Jurkat, Clone E6-1 (cell line): Measurements from ENCODE around the gene PRKACG.
"Not testable (repeated sequence)": the region's sequence is repeated elsewhere in the genome, so short reads cannot be mapped to it uniquely, and the experiment has no call there.

Source experiments
- DNase-seq: peaks from one replicate; pipeline ENCODE4 v3.0.0-alpha.2; 2011; ENCODE audit warnings: low read depth, low spot score
- H3K4me3 ChIP-seq: 2 replicates; pipeline ENCODE4 v1.5.1; 2011; ENCODE audit warnings: mild to moderate bottlenecking, low read length, control low read depth, moderate library complexity

Gene PRKACG

DNA sequence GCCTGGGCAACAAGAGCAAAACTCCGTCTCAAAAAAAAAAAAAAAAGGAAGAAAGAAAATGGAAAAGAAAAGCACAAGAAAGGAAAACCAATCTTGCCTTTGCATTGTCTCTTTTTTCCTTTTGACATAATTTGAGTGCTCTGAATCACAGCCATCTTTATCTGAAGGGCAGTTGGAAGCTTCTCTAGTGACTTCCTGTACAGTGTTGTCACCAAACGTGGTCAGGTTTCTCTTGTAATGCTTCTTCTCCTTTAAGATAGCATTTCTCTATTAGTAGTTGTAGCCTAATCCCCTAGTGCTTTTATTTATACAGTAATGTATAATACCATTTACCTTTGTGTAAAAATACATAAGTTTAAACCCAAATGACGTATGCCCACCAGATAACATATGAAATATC is 18.1 kb downstream of the PRKACG start:
- DNase-seq = no peak
- H3K4me3 ChIP-seq = no peak overlapping the region

DNA sequence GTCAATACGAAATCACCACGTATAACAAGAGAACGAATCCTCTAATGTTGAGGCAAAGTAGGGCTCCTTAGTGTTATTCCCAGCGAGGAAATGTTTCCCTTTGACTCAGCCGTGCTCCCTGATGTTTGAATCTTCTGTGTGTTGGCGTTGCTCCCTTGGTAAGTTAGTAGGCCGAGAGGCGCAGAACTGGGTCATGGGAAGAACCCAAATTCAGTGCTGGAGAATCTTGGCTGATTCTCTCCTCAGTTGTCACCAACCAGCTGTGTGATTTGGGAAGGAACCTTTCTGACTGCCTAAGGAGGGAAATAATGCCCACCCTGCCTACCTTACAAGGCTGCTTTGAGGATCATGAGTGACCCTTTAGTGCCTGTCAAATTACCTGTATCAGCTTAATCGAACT is 22.5 kb downstream of the PRKACG start:
- DNase-seq = no peak
- no peak overlapping the region for H3K4me3 ChIP-seq

DNA sequence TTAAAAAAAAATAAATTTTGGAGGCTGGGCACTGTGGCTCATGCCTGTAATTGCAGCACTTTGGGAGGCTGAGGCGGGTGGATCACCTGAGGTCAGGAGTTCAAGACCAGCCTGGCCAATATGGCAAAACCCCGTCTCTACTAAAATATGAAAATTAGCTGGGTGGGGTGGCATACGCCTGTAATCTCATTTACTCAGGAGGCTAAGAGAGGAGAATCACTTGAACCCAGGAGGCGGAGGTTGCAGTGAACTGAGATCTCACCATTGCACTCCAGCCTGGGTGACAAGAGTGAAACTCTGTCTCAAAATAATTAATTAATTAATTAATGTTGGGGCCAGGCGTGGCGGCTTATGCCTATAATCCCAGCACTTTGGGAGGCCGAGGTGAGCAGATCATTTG is 27.0 kb downstream of the PRKACG start:
- not testable (repeated sequence) for DNase-seq, H3K4me3 ChIP-seq

DNA sequence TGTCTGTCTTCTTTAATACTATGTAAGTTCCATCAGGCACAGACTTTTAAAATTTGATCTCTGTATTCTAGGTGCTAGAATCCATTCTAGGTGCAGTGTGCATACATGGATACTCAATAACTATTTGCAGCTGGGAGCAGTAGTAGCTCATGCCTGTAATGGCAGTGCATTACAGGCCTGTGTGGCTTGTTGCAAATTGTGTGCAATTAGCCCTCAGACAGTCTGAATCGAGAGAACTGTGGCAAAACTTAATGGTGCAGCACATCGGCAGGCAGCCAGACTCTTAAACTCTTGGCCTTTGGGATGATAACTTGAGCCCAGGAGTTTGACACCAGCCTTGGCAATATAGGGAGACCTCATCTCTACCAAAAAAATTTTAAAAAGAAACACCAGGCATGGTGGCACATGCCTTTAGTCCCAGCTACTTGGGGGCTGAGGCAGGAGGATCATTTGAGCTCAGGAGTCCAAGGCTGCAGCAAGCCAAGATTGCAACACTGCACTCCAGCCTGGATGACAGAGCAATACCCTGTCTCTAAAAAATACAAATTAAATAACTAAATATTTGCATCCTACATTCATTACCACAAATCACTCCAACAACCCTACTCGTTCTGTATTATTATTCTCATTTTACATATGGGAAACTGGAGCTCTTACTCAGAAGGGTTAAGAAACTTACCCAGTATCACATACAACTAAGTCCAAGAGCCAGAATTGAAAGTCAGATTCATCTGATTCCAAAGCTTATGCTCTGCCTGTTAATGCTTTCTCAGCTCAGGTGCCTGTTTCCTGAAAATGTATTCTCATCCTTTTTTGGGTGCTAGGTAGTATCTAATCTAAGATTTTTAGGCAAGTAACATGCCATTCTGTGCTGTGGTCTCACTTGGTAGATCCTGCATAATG is 30.1 kb downstream of the PRKACG start:
- H3K4me3 ChIP-seq = no peak overlapping the region
- no peak for DNase-seq

DNA sequence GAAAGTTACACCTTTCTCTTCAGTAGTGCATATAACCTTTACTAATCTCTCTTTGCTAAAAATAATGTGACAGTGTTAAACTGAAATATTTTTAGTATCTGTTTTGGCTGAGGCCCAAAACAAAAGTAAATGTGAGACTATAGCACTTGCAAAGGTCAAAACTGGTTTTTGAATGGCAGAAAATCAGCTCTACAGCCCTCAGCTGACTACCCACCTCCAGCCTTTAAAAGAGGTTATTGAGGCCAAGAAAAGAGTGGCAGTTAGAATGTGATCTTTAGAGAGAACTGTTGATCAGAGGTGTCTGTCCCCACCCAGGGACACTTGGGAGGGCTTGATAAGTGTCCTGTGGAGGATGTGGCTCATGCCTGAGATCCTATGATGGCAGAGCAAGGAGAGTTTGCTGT is 30.9 kb downstream of the PRKACG start:
- H3K4me3 ChIP-seq = no peak overlapping the region
- no peak for DNase-seq

DNA sequence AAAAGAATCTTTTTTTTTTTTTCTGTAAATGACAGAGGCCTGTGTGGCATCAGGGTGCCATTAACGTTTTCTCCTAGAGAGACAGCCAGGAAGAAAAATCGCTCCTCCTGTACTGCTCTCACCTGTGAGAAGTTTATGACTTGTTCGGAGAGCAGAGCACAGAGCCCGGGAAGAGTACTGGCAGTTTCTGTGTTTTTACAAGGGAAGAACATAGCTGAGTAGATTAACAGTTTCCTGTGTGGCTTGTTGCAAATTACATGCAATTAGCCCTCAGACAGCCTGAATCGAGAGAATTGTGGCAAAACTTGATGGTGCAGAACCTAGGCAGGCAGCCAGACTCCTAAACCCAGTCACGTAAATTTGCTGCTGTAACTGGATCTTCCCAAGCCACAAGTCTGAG is 32.1 kb downstream of the PRKACG start:
- peak; percentile 76 for DNase-seq
- peak overlapping the region; percentile 15; the same call in 1 of the 2 replicates for H3K4me3 ChIP-seq

DNA sequence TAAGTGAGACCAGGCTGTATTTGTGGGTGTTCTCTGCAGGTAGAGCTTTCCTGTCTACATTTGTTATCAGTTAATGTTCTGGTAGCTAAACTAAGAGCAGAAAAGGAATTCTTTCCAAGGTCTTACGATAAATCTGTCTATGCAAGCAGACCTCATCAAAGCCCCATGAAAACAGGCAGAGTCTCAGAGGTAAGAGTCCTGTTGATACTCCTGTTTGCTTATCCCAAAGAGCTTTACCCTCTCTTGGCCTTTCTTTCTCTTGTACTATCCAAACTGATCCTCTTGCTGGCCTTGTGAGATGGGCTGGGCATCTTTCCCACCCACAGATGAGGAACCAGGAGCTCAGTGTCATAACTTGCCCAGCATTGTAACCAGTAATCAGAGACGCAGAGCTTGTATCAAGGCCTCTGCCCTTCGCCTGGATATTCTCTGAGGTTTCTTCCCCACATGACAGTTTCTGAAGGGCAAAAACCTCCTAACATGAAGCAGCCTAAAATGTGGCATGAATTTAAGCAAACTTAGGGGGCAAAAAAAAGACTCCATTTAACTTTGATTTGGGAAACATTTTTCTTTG is 33.5 kb downstream of the PRKACG start:
- DNase-seq = no peak
- H3K4me3 ChIP-seq = no peak overlapping the region

DNA sequence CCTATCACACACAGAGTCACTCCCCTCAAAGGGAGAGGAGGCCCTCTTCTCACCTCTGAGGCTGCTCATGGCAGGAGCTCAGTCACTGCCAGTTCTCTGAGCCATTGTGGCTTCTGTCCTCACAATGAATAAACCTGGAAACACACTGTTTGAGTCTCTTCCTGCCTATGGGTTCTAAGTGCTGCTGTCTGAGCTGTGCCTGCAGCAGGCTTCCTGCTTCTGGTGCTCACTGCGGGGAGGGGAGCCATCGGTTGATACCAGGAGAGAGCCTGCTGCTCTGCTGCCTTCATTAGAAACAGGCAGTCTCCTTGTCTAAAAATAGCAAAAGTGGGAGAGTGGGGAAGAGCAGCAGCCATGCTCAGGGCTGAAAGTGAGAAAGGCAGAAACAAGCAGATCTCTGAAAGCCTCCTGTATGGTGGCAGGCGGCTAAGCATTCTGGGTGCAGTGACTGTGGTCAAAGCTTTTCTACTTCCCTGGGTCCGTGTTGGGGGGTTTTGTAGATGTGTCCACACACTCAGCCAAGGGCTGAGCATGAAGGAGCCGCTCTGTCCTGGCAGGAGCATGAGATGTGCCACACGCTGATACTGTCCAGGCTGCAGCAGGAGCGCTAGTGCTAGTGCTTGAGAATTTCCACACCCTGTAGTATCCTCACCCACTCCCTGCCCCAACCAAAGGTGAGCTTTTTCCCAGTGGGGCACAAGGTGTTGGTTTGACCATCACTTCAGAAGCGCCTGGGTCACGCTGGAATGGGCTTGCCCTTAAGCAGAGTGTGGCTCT is 34.2 kb downstream of the PRKACG start:
- peak; percentile 71 for DNase-seq

DNA sequence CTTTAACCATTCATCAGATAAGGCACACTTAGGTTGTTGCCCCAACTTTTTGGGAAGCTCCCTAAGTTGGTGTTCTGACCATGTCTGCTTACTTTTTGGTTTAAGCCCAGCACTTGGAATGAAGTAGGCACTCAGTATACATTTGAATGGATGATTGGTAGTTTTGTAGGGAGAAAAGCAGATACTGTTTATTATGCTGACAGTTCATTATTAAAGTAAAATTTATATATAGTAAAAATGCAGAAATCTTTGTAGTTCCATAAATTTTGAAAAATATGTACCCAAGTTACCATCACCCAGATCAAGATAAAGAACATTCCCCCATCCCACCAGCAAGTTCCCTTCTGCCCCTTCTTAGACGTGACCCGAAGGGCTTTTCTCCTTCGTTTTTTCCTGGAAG is 35.4 kb downstream of the PRKACG start:
- DNase-seq = no peak
- H3K4me3 ChIP-seq = no peak overlapping the region

More for the DNA sequence above, 34.2 kb downstream of the PRKACG start:
- H3K4me3 ChIP-seq = no peak overlapping the region

DNA sequence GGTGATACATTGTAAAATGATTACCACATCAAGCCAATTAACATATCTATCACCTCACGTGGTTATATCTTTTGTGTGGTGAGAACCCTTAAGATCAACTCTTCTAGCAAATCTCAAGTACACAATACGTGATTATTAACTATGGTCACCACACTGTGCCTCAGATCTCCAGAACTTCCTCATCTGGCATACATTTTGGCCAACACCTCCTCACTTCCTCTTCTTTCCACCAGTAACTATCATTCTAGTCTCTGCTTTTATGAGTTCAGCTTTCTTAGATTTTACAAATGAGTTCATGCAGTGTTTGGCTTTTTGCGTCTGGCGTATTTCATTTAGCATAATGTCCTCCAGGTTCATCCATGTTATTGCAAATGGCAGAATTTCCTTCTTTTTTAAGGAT is 35.8 kb downstream of the PRKACG start:
- DNase-seq = no peak
- H3K4me3 ChIP-seq = no peak overlapping the region

DNA sequence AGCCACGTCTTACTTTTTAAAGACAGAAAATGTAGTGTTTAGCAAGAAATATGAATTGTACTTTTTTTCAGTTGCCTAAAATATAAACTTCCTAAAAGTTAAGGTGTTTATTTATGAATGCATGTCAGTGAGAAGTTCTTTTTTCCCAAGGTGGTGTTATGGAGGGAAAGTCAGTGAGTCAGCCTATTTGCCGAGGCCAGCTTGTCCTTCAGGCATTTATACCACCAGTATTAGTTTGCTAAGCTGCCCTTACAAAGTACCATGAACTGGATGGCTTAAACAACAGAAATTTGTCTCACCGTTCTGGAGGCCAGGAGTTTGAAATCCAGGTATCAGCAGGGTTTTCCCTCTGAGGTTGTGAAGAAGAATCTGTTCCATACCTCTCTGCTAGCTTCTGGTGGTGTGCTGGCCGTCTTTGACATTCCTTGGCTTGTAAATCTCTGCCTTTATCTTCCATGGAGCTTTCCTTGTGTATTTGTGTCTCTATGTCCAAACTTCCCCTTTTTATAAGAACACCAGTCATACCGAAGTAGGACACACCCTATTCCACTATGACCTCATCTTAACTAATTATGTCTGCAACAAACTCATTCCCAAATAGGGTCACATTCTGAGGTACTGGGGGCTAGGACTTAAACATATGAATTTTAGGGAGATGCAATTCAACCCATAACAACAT is 38.4 kb downstream of the PRKACG start:
- no peak overlapping the region for H3K4me3 ChIP-seq
- no peak for DNase-seq

DNA sequence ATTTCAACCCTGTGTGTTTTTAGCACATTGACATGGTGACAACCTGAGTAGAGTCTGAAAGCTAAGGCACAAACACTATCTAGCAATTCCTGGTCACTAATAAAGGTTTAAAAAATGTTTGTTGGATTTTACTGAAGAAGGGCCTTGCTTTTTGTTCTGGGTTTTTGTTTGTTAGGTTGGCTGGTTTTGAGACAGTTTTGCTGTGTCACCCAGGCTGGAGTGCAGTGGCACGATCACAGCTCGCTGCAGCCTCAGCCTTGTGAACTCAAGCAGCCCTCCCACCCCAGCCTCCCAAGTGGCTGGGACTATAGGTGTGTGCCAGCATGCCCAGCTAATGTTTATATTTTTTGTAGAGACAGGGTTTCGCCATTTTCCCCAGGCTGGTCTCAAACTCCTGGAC is 39.0 kb downstream of the PRKACG start:
- no peak overlapping the region for H3K4me3 ChIP-seq
- no peak for DNase-seq

DNA sequence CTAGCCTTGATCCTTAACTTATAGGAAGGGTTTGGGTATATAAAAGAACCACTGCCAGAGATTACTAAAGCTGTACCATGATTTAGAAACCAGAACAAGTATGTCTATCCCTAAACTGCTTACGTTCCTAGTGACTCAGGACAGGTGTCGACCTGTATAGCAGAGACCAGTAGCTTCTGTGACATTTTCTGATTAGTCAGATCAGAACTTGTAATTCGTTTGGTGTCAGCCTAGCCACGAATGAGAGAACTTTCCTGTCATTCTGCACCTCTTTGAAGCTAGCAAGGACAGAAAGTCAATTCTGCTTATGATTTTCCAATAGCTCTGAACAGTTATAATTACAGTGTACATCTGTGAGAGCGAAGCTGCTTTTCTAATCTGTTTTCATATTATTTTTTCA is 39.5 kb downstream of the PRKACG start:
- DNase-seq = no peak
- H3K4me3 ChIP-seq = no peak overlapping the region

DNA sequence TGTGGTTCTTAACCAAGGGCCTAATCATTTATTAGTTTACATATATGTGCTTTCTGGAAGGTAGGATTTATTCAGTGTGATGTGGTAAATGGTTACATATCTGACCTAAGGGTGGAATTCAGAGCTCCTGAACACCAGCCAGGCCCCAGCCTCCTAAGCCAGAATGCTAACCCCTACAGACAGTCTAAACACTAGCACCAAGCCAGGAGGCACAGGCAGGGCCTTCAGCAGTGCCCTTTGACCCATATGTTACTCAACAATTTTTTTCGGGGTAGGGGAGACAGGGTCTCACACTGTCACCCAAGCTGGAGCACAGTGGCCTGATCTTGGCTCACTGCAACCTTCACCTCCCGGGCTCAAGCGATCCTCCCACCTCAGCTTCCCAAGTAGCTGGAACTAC is 40.3 kb downstream of the PRKACG start:
- H3K4me3 ChIP-seq = no peak overlapping the region

DNA sequence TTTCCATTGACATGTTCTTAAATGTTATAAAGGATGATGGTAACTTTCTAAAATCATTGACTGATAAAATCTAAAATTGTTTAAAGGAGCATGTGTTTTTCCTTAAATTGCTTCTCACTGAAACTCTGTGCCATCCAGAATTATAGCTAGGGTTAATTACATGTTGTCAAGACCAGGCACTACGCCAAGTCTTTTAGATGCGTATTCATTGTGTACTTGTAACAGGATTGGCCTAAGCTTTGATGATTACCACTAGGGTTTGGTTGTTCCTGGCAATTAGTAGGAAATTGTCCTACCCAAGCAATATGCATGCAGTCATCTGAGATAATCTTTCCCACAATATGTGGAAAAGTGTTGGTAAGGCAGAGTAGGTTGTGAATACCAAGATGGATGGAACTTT is 43.8 kb downstream of the PRKACG start:
- no peak for DNase-seq
- H3K4me3 ChIP-seq = no peak overlapping the region

More for the DNA sequence above, 40.3 kb downstream of the PRKACG start:
- no peak for DNase-seq

DNA sequence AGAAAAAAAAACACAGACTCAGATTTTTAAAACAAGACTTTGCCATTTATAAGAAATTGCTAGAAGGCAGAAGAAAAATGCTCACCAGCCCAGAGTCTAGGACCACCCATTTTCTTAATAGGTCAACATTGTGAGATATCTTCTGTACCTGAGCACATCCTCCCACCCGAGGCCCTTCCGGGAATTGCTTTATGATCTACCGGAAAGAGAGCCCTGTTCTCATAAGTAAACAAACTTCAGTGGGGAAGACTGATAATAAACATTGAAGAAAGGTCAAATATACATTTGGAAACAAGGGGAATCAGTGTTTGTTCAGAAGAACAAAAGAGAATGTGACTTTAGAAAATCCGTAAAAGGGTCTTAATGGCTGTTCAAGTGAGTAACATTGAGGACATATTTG is 44.4 kb downstream of the PRKACG start:
- no peak overlapping the region for H3K4me3 ChIP-seq
- no peak for DNase-seq

DNA sequence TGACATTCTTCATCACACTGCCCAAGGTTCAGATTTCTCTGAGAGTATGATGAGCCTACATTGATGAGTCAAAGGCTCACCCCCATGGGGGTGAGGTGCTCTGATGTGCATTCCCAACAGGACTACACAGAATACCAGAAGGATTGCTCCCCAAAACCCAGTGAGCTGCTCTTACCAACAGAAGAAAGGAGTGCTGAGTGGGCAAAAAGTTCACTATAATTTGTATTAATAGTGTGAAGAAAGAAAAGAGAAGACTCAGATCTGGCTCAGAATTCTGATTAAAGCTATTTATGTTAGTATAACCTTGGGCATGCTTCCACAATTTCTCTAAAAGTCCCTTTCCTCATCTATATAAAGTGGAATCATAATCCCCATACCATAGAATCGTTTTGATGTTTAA is 46.1 kb downstream of the PRKACG start:
- DNase-seq = no peak
- no peak overlapping the region for H3K4me3 ChIP-seq

DNA sequence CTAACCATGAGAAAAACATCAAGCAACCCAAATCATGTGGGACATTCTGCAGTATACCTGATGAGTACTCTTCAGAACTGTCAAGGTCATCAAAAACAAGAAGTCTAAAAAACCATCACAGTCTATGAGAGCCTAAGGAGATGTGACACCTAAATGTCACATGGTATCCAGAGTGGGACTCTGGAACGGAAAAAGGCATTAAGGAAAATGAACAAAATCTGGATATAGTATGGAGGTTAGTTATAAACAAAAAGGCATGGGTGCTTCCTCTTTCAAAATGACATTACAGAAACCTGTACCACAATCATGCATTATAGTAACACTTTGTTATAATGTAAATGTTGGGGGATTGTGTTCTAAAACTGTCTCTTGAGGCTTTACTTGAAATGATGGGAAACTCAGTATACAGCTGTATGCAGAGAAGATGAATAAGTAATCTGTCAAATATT is 47.4 kb downstream of the PRKACG start:
- no peak for DNase-seq

DNA sequence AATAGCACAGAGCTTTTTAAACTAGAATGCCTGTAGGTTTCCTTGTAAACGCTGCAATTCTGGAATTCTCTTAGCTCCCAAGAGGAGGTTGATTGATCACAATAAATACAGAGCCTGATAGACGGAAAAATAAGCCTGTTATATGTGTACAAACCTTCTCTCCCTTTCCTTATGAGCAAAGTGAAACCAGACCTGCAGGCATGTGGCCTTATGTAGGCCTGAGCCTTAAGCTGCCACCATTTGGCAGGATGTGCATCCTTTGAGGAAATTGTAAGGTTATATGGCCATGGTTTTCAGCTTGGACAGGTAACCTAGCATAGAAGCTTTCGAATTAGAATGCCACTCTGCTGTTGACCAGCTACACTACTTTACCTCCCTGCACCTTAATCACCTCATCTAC is 49.1 kb downstream of the PRKACG start:
- DNase-seq = no peak
- no peak overlapping the region for H3K4me3 ChIP-seq

More for the DNA sequence above, 47.4 kb downstream of the PRKACG start:
- no peak overlapping the region for H3K4me3 ChIP-seq
